CD4-positive, alpha-beta memory T cell (primary cell): ENCODE measurements around the gene POLE. TPM values are rescaled to one million over a fixed set of nuclear protein-coding genes. Genes with fewer than 3 reads are reported as not detected.

ENCODE experiments used
- CTCF ChIA-PET: fragments of 350-600 bp; sonication (Branson Sonifier 250); formaldehyde crosslinking; loops from one replicate; lab custom pipeline; 2021; ENCODE audit warnings: inconsistent platforms; ENCODE audit not compliant: partially characterized antibody; lab: Charles Lee
- POLR2A ChIA-PET: fragments of 350-600 bp; sonication (Branson Sonifier 250); formaldehyde crosslinking; loops from one replicate; lab custom pipeline; 2021; ENCODE audit not compliant: partially characterized antibody; lab: Charles Lee
- DNase-seq, 5 donors: peaks; one replicate each; pipeline versions ENCODE4 v3.0.0 to v3.0.0-alpha.2; 2020 to 2022; ENCODE audit warnings: mixed read lengths in 1 of 5
- H3K27ac ChIP-seq: one replicate; pipeline ENCODE4 v1.7.0; 2013; ENCODE audit warnings: low read depth, low read length
- H3K27me3 ChIP-seq: 2 replicates; pipeline ENCODE4 v1.7.0; 2013; ENCODE audit warnings: mild to moderate bottlenecking, low read length, moderate library complexity; ENCODE audit not compliant: insufficient read depth
- H3K36me3 ChIP-seq: 2 replicates; pipeline ENCODE4 v1.7.0; 2013; ENCODE audit warnings: mild to moderate bottlenecking, low read length, moderate library complexity; ENCODE audit not compliant: insufficient read depth
- H3K4me1 ChIP-seq: 2 replicates; pipeline ENCODE4 v1.7.0; 2013; ENCODE audit warnings: mild to moderate bottlenecking, low read length, moderate library complexity; ENCODE audit not compliant: insufficient read depth
- H3K4me3 ChIP-seq, 2 donors: one replicate each; pipeline ENCODE4 v1.7.0; 2013; ENCODE audit warnings: low read length in 2 of 2, mild to moderate bottlenecking in 1 of 2
- H3K9me3 ChIP-seq, 2 donors: one replicate each; pipeline ENCODE4 v1.7.0; 2013; ENCODE audit warnings: low read length in 2 of 2, control low read depth in 1 of 2; ENCODE audit not compliant: control insufficient read depth in 1 of 2
- H3K27ac Mint-ChIP-seq, 7 donors: one replicate each; pipeline ENCODE4 v1.8.0; 2020 to 2021; ENCODE audit warnings: mixed read lengths in 7 of 7, mild to moderate bottlenecking in 6 of 7, inconsistent platforms in 3 of 7, moderate library complexity in 3 of 7
- H3K27me3 Mint-ChIP-seq, 2 donors: one replicate each; pipeline ENCODE4 v1.8.0; 2020 to 2021; ENCODE audit warnings: mixed read lengths in 2 of 2
- H3K36me3 Mint-ChIP-seq, 2 donors: one replicate each; pipeline ENCODE4 v1.8.0; 2020 to 2021; ENCODE audit warnings: mixed read lengths in 2 of 2, inconsistent platforms in 1 of 2, mild to moderate bottlenecking in 1 of 2
- H3K4me1 Mint-ChIP-seq, 4 donors: one replicate each; pipeline ENCODE4 v1.8.0; 2020 to 2021; ENCODE audit warnings: mixed read lengths in 4 of 4, mild to moderate bottlenecking in 1 of 4
- H3K4me3 Mint-ChIP-seq, 8 donors: one replicate each; pipeline ENCODE4 v1.8.0; 2020 to 2021; ENCODE audit warnings: mixed read lengths in 8 of 8, mild to moderate bottlenecking in 7 of 8, moderate library complexity in 6 of 8, inconsistent platforms in 3 of 8
- H3K9me3 Mint-ChIP-seq, 8 donors: one replicate each; pipeline ENCODE4 v1.8.0; 2020 to 2021; ENCODE audit warnings: mixed read lengths in 8 of 8, mild to moderate bottlenecking in 5 of 8, inconsistent platforms in 3 of 8, moderate library complexity in 1 of 8
- intact Hi-C: fragments of 100-400 bp; cut with micrococcal nuclease; formaldehyde crosslinking; loops from one replicate; pipeline ENCODE4 v1.15.1; 2023
- polyA plus RNA-seq, 2 donors: library from polyadenylated mRNA; unstranded; fragments of 300-500 nt; fragmentation: Illumina TruSeq; gene quantifications; one replicate each; pipeline ENCODE4 v1.2.3, GENCODE V29; 2021
- total RNA-seq, 2 experiments: library from RNA; stranded (reverse); gene quantifications; one replicate each; pipeline ENCODE4 v1.2.3, GENCODE V29; 2021

The POLE gene
- total and polyA plus RNA-seq, 4 experiments from 2014 or later: 2.2 to 75.4 (median 37.9) TPM

DNA sequence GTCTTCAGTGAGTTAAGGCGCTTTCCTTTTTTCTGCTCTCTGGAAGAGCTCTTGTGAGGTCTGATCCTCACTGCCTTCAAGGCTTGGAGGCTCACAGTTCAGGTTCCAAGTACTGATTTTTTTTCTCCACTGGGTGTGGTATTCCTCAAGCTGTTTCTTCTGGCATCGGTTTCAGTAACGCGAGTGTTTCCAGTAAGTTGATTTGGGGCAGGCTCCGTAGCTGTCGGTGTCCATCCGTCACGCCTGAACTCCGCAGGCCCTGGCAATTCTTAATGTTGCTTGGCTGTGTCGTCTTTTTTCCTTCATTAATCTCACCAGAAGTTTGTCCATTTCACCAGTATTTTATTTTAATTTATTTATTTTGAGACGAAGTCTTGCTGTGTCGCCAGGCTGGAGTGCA is 107.4 kb downstream of the POLE start:
- DNase-seq: no peak
- Mint-ChIP-seq H3K36me3 (peaks cover 18 to 21% of the 10 kb centered on the region in 2 donors), H3K4me3 (no peak overlapping the region), H3K27me3 (no peaks in the 10 kb centered on the region), H3K4me1 (peaks cover 0 to 2% (median 0%) of the 10 kb centered on the region in 4 donors), H3K9me3 (no peaks in the 10 kb centered on the region), H3K27ac (peak overlapping the region in 1 of 7 donors; percentile 13)
- ChIA-PET POLR2A (interaction anchor here (0.6 kb wide), 1 partner anchor 53 kb away, joined by 3 read pairs; no protein-coding TSS in a partner anchor), CTCF (interaction anchor here (2.1 kb wide), 1 partner anchor 18 kb away, joined by 6 read pairs; no protein-coding TSS in a partner anchor)
- H3K27me3 ChIP-seq: no peaks in the 10 kb centered on the region
- no peaks in the 10 kb centered on the region for H3K9me3 ChIP-seq
- peaks cover 7% of the 10 kb centered on the region for H3K36me3 ChIP-seq
- H3K4me3 ChIP-seq: no peak overlapping the region
- intact Hi-C loops: no loop called here
- no peaks in the 10 kb centered on the region for H3K4me1 ChIP-seq
- no peak overlapping the region for H3K27ac ChIP-seq

DNA sequence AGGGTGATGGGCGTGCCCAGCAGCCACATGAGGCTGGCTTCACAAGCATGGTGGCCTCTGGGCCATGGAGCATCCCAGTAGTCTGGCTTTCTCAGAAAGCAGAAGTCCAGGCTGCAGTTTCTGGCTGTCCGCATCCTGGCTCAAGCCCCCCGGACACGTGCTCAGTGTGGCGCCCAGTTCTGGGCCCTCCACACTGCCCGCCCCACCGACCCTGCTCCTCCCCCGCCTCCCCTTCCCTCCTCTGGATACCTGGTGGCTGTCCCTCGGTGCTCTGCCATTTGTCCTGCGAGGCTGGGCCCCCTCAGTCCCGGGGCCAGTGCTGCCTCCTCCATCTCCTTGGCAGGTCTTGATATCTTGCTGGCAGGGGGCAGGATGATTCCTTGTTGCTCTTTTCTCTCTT is 108.3 kb downstream of the POLE start:
- Mint-ChIP-seq H3K27ac (peak overlapping the region in 1 of 7 donors; percentile 18), H3K4me1 (peaks cover 0 to 2% (median 0%) of the 10 kb centered on the region in 4 donors), H3K9me3 (no peaks in the 10 kb centered on the region), H3K36me3 (peaks cover 15 to 19% of the 10 kb centered on the region in 2 donors), H3K4me3 (no peak overlapping the region), H3K27me3 (no peaks in the 10 kb centered on the region)
- Histone ChIP-seq H3K4me1 (no peaks in the 10 kb centered on the region), H3K27ac (no peak overlapping the region), H3K27me3 (no peaks in the 10 kb centered on the region), H3K36me3 (peaks cover 12% of the 10 kb centered on the region), H3K4me3 (no peak overlapping the region), H3K9me3 (no peaks in the 10 kb centered on the region)
- no peak for DNase-seq
- intact Hi-C loops: no loop called here
- ChIA-PET CTCF (interaction anchor here (2.1 kb wide), 1 partner anchor 18 kb away, joined by 6 read pairs; no protein-coding TSS in a partner anchor), POLR2A (no interaction called here)

DNA sequence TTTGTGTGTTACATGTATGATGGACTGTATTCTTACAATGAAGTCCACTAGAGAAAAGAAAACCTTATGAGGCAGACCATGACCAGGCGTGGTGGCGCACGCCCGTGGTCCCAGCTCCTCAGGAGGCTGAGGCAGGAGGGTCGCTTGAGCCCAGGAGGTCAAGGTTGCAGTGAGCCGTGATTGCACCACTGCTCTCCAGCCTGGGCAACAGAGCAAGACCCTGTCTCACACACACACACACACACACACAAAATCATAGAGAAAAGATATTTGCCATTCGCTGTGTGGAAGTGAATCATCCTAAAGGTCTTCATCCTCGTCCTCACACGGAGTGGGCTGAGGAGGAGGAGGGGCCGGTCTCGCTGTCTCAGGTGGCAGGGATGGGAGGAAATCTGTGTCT is 109.0 kb downstream of the POLE start:
- ChIA-PET CTCF (no interaction called here), POLR2A (no interaction called here)
- H3K27me3 Mint-ChIP-seq: no peaks in the 10 kb centered on the region
- Histone ChIP-seq H3K27me3 (no peaks in the 10 kb centered on the region), H3K36me3 (peaks cover 12% of the 10 kb centered on the region), H3K9me3 (no peaks in the 10 kb centered on the region), H3K4me3 (no peak overlapping the region), H3K27ac (no peak overlapping the region), H3K4me1 (no peaks in the 10 kb centered on the region)
- no peak overlapping the region for H3K4me3 Mint-ChIP-seq
- intact Hi-C loops: no loop called here
- peaks cover 0 to 2% (median 0%) of the 10 kb centered on the region in 4 donors for H3K4me1 Mint-ChIP-seq
- peaks cover 13 to 18% of the 10 kb centered on the region in 2 donors for H3K36me3 Mint-ChIP-seq
- H3K9me3 Mint-ChIP-seq: no peaks in the 10 kb centered on the region
- no peak overlapping the region for H3K27ac Mint-ChIP-seq
- no peak for DNase-seq

DNA sequence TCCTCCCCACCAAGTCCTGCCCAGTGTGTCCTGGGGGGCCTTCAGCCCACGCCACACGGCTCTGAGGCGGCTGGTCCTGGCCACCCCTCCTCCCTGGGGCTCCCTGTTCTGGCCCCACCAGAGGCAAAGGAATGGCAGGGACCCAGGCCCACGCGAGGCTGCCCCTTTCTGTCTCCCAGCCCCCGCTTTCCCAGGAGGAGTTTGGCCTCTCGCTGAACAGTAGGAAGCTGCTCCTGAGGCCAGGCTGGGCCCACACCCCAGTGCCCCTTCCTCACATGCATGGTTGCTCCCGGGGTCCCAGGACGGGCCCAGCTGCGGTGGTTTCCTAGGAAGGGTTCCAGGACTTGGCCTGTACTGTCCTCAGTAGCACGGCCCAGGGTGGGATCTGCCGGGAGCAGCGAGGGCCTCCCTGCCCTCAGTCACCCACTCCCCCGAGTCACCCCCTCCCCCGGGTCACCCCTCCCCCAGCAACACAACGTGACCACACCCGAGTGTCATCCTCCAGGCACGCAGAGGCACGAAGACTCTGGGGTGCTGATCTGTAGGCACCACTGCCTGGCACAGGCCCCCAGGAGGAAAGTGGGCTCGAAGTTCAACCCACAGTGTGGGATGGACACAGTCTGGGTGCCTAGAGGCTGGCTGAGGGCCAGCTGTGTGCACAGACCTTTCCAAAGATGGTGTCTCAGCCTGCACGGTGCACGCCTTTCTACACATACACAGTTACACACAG is 109.8 kb downstream of the POLE start:
- intact Hi-C loops: no loop called here
- no peak overlapping the region for H3K4me3 Mint-ChIP-seq
- H3K27ac Mint-ChIP-seq: no peak overlapping the region
- H3K4me3 ChIP-seq: no peak overlapping the region
- no peaks in the 10 kb centered on the region for H3K9me3 Mint-ChIP-seq
- no peaks in the 10 kb centered on the region for H3K4me1 ChIP-seq
- ChIA-PET POLR2A (no interaction called here), CTCF (no interaction called here)
- H3K27me3 Mint-ChIP-seq: no peaks in the 10 kb centered on the region
- peaks cover 0 to 2% (median 0%) of the 10 kb centered on the region in 4 donors for H3K4me1 Mint-ChIP-seq
- H3K36me3 Mint-ChIP-seq: peaks cover 13 to 19% of the 10 kb centered on the region in 2 donors
- H3K9me3 ChIP-seq: no peaks in the 10 kb centered on the region
- no peak overlapping the region for H3K27ac ChIP-seq
- no peak for DNase-seq
- H3K36me3 ChIP-seq: peaks cover 12% of the 10 kb centered on the region
- no peaks in the 10 kb centered on the region for H3K27me3 ChIP-seq

DNA sequence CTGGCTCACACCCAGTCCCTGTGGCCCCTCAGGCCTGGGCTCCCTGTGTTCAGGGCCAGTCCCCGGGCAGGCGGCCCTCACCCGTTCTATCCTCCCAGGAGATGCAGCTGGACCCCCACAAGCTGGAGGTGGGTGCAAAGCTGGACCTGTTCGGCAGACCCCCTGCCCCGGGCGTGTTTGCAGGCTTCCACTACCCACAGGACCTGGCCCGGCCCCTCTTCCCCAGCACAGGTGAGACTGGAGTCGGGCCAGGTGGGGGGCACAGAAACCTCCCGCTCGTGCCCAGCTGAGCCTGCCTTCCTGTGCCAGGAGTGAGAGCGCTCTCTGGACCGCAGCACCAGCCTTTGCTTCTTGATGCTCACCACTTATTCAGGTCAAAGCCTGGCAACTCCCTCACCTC is 110.4 kb downstream of the POLE start:
- no peak overlapping the region for H3K27ac ChIP-seq
- intact Hi-C loops: no loop called here
- H3K27ac Mint-ChIP-seq: no peak overlapping the region
- no peaks in the 10 kb centered on the region for H3K9me3 Mint-ChIP-seq
- no peak overlapping the region for H3K4me3 Mint-ChIP-seq
- CTCF ChIA-PET: no interaction called here
- no peaks in the 10 kb centered on the region for H3K27me3 Mint-ChIP-seq
- peaks cover 12% of the 10 kb centered on the region for H3K36me3 ChIP-seq
- no peaks in the 10 kb centered on the region for H3K27me3 ChIP-seq
- H3K4me1 Mint-ChIP-seq: peaks cover 0 to 2% (median 0%) of the 10 kb centered on the region in 4 donors
- no peak overlapping the region for H3K4me3 ChIP-seq
- DNase-seq: no peak
- POLR2A ChIA-PET: no interaction called here
- H3K9me3 ChIP-seq: no peaks in the 10 kb centered on the region
- no peaks in the 10 kb centered on the region for H3K4me1 ChIP-seq
- H3K36me3 Mint-ChIP-seq: peaks cover 13 to 19% of the 10 kb centered on the region in 2 donors

DNA sequence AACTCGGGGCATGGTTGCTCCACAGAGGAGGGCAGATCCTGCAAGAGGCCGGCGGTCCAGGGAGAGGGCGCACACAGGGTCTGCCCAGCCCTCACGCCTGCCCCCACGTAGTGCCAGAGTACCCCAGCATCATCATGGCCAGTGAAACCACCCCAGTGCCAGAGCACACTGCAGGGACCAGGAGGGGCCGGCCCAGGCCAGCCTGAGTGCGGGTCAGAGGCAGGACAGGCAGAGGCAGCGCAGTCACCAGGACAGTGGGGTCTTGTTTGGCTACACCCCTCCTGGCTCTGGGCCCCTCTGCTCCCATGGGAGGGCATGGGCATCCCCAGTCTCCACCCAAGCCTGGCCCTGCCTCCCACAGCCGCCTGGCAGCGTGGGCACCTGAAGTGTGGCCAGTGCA is 111.5 kb downstream of the POLE start:
- Mint-ChIP-seq H3K27me3 (no peaks in the 10 kb centered on the region), H3K27ac (no peak overlapping the region), H3K9me3 (no peaks in the 10 kb centered on the region), H3K36me3 (peaks cover 13 to 21% of the 10 kb centered on the region in 2 donors), H3K4me1 (peaks cover 0 to 2% (median 0%) of the 10 kb centered on the region in 4 donors), H3K4me3 (no peak overlapping the region)
- no peaks in the 10 kb centered on the region for H3K27me3 ChIP-seq
- H3K4me3 ChIP-seq: no peak overlapping the region
- ChIA-PET POLR2A (no interaction called here), CTCF (no interaction called here)
- intact Hi-C loops: no loop called here
- DNase-seq: no peak
- H3K9me3 ChIP-seq: no peaks in the 10 kb centered on the region
- no peak overlapping the region for H3K27ac ChIP-seq
- no peaks in the 10 kb centered on the region for H3K4me1 ChIP-seq
- peaks cover 7% of the 10 kb centered on the region for H3K36me3 ChIP-seq

DNA sequence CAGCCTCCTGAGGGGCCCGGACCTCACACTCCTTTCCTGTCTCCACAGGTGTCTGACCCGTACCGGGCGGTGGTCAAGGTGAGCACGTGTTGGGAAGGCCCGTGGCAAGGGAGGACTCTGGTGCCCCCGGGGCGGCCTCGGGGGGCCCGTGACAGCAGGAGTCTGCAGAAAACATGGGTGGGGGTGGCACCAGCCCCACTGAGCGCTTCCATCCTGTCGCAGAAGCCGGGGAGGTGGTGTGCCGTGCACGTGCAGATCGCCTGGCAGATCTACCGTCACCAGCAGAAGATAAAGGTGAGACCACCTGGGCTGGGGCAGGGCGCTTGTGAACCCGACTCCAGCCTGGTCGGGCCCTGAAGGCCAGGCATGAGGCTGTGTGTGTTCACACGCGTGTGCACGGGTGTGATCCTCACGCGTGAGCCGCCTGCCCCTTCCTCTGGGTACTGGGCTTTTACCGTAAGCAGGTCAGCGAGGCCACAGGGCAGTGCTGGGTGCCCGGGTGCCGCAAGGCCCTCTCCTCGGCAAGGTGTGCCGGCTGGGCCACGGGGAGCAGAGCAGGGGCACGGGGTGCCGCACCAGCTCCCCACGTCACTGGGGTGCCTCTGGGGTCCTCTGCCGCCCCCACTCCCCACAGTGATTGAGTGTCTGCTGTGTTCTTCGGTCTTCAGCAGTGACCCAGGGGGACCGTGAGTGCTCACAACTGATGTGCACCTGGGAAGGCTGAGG is 112.7 kb downstream of the POLE start:
- Mint-ChIP-seq H3K36me3 (peaks cover 10 to 17% of the 10 kb centered on the region in 2 donors), H3K4me1 (peaks cover 0 to 2% (median 0%) of the 10 kb centered on the region in 4 donors), H3K27me3 (no peaks in the 10 kb centered on the region), H3K9me3 (no peaks in the 10 kb centered on the region), H3K4me3 (no peak overlapping the region), H3K27ac (no peak overlapping the region)
- DNase-seq: no peak
- Histone ChIP-seq H3K27me3 (no peaks in the 10 kb centered on the region), H3K4me3 (no peak overlapping the region), H3K9me3 (no peaks in the 10 kb centered on the region), H3K36me3 (peaks cover 5% of the 10 kb centered on the region), H3K27ac (no peak overlapping the region), H3K4me1 (no peaks in the 10 kb centered on the region)
- intact Hi-C loops: no loop called here
- ChIA-PET CTCF (no interaction called here), POLR2A (no interaction called here)
